ENCODE results near the gene SLC25A19. TPM values are rescaled to one million over a fixed set of nuclear protein-coding genes. Genes with fewer than 3 reads are reported as not detected.

SLC25A19 gene
- 13.1 and 21.4 TPM in 2 replicates for total RNA-seq

DNA sequence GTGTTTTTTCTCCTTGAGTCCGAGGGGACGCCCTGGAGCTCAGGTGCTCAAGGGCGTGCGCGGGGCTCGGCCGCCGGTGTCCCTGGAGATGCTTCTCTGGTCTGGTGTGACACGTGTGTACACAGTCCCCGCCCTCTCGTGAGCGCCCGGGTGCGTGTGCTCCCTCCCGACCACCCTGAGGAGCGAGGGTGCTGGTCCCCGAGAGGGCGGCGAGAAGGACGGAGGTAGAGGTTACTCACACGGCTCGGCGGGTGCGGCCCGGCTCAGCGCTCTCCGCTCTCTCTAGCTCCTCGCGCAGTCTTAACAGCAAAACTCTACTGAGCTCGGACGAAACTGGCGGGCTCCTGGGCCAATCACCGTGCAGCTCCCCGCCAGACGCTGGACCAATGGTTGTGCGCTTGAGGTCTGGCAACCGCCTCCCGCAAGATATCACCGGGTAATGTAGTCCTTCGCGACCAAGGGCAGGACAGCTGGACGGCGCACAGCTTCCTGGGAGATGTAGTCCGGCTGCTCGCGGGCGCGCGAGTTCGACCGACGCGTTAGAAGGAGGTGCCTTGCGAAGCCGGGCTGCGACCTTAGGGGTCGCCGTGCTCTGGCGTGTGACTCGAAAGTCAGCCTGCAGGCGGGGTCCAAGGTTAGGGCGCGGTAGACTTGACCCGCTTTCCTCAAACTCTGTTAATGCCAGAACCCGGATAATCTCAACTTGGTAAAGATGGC is at the start of gene SLC25A19:
Gene SLC25A19 (minus strand): TSS at position 319 of the 717 bp plus-strand sequence. CDS start 2,669 bp downstream, outside the sequence.
- DNase-seq (ENCODE audit: low read depth, low spot score): peak; percentile 96

DNA sequence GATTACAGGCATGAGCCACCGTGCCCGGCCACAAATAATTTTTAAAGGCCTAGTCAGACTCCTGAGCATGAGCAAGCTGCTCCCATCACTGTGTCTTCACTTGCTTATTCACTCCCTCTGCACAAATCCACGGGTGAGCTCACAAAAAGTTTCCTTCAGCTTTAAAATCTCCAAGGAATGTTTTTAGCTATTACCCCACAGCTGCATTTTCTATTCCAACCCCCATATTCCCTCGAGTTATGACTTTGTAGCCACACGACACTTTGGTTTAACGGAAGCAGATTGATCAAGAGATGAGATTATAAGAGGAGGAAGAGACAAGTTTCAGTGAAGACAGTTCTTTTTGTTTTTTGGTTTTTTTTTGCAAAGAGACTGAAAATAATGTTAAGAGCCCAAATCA is 49.1 kb upstream of the SLC25A19 start:
- no peak for DNase-seq (ENCODE audit: low read depth, low spot score)

DNA sequence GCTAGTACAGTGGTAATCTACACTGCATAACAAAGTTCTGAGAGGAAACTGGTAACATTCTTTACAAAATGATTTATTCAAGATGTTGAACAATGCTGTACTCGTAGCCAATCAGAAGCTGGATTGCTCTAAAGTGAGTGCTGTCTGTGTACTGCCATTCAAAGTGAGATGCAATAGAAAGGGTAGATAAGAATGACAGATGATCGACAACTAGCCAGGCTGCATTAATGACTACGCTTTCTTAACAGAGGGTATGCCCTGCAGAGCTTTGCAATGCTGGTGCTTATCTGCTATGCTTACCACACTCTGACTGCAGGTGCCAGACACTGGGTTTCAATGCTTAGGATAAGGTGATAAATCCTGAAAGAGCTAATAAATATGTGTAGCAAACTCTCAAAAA is 46.1 kb upstream of the SLC25A19 start:
- no peak for DNase-seq (ENCODE audit: low read depth, low spot score)

DNA sequence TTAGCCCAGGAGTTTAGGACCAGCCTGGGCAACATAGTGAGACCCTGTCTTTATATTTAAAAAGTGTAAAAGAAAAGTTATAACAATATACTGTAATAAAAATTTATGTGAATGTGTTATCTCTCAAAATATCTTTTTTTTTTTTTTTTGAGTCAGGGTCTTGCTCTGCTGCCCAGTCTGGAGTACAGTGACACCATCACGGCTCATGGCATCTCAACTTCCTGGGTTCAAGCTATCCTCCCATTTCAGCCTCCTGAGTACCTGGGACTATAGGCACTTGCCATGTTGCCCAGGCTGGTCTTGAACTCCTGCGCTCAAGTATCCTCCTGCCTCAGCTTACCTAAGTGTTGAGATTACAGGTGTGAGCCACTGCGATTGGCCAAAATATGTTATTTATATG is 45.5 kb upstream of the SLC25A19 start:
- no peak for DNase-seq (ENCODE audit: low read depth, low spot score)

DNA sequence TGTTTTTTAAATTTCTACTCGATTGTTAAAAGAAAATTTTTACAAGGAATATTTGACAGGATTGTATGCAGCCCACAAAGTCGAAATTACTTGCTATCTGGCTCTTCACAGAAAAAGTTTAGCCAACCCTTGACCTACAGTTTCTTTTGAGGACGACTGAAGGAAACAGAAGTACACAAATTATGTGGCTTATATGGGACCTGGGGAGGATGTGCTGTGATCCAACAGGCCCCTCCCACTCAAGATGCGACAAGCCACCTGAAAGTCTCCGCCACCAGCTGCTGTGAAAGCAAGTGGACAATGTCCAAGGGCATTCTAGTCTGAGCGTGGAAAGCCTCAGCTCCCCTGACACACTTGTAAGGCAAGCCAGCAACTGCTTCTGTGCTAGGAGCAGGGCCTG is 42.4 kb upstream of the SLC25A19 start:
- no peak for DNase-seq (ENCODE audit: low read depth, low spot score)

DNA sequence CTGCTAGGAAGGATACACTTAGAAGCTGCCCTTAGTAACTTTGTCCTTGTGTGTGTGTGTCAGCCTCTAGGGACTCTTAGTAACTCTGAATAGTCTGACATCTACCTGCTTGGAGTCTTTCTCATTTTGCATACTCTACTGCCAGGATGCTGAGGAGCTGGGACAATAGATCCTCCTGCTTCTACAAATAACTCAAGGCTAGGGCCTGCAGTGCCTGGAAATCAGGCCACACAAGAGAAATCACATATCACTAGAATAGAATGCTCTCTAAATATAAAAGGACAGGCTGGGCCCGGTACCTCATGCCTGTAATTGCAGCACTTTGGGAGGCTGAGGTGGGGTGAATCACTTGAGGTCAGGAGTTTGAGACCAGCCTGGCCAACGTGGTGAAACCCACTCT is 38.5 kb upstream of the SLC25A19 start:
- DNase-seq (ENCODE audit: low read depth, low spot score): no peak

DNA sequence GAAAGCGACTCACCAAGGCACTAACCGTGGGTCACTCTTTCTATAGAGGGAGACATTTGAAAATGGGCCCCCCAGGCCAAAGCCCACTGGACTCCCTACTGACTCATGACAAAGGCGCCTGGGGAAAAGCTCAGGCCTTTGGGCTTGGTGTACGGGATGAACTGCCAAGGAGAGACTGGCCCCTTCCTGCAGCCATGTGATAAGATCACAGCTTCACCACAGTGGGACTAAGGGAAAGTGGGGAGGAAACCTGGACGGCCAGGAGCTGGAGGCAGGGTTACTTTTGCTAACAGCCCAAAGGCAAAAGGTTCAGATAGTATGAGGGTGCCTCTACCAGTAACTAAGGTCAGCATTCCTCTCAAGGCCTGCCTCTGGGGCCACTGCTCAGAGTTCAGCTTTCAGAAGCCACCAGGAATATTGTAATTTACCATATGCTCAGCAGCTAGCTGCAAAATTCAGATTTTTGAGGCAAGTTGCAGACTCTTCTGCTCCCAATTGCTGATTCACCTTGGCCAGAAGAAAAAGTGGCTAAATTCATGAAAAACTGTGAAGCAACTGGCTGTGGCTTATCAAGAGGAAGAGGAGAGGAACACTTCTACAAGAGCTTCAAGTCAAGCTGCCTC is 37.1 kb upstream of the SLC25A19 start:
- peak; percentile 49 for DNase-seq (ENCODE audit: low read depth, low spot score)

DNA sequence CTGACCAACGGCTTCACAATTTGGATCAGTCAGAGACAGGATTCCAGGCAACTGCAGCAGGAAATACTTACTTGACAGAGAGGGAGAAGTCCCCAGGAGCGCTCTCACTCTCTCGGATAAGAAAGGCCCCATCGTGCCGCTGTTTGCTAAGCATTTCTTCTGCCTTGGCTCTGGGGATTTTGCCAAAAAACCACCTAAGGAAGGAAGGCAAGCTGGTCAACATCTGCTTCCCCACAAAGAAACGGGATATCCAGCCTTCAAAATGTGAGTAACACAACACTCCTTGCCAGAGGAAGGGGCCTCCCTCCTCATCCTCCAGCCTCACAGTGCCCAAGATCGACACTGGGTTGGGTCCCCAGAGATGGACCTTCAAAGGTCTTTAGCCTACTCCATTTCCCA is 36.6 kb upstream of the SLC25A19 start:
- peak; percentile 88 for DNase-seq (ENCODE audit: low read depth, low spot score)

DNA sequence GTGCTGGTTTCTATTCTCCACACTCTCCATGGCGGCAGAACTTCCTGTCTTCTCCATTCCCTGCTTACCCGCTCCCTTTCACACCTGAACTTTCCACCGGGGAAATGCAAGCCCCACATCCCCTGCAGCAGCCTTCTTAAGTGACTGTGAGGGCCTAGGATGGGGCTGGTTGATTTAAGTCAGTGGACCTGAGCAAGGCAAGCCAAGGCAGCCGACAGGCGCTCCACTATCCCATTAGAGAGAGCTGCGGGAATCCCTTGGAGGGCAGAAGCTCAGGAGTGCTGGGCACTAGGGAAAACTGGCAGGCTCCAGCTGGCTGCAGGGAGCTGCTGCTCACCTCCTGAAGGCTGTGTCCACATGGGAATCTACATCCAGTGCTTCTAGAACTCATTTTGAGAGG is 36.1 kb upstream of the SLC25A19 start:
- DNase-seq (ENCODE audit: low read depth, low spot score): no peak

DNA sequence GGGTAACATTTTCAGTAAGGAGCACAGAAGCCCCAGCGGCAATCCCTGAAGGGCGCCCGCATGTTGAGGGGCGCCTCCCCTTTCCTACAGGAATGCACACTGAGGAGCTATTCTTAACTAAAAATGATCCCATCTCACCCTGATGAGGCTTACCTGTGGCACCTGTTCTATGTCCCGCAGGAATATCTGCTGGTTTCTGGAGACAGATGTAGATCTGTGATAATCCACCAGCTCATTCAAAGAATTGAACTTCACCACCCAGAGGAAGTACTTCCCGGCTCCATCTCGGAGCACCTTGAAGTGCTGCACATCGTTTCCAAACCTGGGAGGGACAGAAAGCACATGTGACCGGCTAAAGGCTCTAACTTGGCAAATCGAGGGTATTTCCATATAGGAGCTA is 32.3 kb upstream of the SLC25A19 start:
- no peak for DNase-seq (ENCODE audit: low read depth, low spot score)

DNA sequence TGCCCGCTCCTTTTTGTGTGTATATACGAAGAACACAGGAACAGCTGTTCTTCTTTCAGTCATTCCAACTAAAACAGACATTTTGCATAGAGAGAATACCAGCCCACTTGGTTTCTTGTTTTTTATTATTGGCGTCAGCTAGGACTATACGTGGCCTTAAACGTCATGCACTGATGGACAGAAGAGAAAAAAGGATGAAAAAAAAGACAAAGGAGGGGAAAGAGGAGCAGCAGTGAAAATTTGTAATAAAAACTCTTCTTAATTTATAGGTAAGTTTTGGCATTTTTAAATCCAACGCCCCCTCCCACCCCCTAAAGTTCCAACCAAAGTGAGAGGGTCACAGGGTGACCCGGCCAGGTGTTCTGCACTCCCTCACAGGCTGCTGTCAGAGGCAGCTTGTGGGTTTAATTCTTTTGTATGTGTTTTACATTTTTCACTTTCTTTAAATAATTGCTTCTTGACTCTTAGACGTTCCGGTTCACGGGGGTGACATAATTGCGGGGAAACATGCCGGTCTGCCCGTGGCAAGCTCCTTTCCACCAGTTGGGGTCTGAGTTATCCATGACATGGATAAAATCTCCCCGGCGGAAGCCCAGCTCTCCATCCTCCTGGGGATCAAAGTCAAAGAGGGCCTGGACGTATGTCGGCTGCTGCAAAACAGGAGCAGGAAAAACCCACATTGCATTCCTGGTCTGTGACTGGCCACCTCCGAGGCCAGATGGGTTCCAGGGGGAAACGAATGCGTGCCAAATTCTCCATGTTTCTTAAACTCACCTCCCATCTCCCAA is 30.9 kb upstream of the SLC25A19 start:
- no peak for DNase-seq (ENCODE audit: low read depth, low spot score)

DNA sequence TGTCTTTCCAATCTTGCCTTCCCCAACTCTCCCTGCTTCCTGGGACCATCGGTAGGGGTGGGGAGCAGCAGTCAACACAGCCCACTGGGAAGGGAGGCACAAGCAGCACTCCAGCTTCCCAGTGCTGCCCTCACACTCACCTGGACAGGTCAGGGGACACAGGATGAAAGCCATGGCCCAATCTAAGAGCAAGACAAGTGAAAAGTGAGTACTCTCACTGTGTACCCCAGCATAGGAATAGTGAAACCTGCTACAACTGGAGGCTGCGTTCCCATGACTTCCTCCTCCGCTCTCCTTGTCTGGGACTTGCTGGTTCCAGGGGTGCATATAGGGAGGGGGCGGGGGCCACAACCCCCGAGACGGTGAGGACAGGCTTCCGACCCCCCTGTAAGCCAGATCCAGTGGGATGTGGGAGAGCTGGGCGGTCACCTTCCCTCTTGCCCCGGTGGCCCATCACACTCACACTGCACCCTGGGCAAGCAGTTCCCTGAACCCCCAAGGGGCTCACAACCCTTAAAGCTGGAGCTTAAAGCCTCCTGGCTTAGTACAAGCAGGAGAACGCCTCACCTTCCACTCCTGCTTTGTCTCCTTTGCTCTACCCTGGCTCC is 29.5 kb upstream of the SLC25A19 start:
- DNase-seq (ENCODE audit: low read depth, low spot score): no peak

DNA sequence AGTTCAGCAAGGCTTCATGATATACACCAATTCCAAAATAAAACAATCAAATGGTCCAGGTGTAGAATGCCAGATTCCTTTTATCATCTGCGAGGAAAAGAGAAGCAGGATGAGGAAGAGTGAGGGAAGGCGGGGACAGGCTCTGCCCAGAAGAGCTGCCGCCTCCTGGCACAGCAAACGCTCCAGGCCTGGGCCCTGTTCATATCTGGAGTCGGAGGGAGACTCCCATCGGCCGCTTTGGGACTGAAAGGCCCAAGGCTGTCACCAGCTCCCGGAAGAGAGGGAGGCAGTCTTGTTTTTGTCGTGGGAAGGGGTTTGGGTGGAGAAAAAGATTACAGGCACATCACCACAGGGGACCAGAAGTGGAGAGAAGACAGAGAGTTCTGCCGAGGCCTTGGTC is 29.0 kb upstream of the SLC25A19 start:
- no peak for DNase-seq (ENCODE audit: low read depth, low spot score)

DNA sequence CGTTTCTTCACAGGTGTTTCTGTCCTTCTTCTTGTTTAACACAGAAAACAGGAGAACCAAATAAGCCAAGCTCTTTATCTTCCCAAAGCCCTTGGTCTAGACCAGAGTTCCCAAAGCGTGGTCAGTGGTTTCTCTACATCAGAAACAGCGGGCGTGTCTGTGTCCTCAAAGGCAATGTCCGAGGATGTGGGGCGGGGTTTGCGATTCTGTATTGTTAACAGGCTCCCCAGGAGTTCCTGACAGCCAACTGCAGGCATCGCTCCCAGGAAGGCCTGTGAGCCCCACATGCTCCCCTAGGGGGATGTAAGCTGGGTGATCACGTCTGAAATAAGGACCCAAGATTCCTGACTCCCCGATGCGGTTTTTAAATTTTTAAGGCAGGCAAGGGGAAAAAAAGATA is 28.4 kb upstream of the SLC25A19 start:
- no peak for DNase-seq (ENCODE audit: low read depth, low spot score)

DNA sequence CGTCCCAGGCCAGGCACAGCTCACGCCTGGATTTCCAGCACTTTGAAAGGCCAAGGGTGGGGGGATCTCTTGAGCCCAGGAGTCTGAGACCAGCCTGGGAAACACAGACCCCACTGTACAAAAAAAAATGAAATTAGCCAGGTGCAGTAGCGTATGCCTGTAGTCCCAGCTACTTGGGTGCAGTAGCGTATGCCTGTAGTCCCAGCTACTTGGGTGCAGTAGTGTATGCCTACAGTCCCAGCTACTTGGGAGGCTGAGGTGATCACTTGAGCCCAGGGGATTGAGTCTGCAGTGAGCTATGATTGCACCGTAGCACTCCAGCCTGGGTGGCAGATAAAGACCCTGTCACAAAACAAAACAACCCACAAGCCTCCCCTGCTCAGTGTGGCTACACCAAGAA is 27.0 kb upstream of the SLC25A19 start:
- no peak for DNase-seq (ENCODE audit: low read depth, low spot score)

DNA sequence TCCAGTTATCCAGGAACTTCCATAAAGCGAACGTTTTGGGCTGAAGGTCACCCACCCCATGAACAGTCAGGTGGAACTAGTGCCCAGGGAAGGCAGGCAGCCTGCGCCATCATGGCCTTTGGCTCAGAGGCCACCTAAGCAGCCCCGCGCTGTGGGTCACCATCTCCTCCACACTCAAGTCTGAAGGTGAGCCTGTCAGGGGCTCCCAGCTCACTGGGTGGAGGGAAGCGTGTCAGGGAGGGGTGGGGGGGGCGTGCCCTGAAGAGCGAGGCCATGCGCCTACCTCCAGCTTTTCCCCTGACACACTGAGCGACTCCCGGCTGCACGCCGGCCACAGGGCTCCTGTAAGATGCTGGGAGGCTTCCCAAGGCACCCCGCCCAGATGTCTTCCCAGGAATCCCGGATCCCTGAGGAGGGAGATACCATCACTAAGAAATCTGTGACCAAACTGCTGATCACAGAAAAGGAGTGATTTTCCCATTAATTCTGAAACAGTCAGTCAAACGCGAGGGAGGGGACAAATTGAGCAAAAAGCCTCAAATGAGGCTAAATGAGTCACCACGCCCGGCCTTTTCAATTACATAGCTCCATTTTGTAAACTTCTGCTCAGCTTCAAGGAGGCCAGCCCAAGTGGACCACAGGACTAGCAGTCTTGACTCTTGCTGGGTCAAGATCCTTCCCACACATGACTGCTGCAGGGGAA is 26.5 kb upstream of the SLC25A19 start:
- DNase-seq (ENCODE audit: low read depth, low spot score): no peak

DNA sequence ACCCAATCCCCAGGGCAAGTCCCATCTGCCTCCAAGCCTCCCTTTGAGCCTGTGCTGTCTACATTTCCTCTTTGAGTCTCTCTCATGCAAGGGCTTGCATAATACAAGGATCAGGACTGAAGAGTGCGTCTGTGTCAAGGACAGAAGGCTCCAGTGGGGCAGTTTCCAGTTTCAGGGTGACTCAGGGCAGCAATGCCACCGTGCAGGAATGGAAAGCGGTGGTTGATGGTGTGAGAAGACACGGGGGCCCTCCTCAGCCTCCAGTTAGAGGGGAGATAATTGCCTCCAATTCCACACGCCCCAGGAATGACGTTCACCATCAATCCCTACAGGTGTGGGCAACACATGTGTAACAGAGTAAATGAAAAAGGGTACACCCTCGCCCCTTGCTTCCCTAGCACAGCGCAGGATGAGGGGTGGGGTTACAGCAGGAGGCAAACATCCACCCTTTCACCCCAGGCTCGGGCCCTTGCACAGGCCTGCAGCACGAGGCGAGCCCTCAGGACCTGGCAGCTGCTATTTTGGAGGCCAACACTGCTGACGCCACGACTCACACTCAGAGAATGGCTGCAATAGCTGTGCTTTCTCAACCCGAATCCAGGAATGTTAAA is 24.8 kb upstream of the SLC25A19 start:
- DNase-seq (ENCODE audit: low read depth, low spot score): no peak

DNA sequence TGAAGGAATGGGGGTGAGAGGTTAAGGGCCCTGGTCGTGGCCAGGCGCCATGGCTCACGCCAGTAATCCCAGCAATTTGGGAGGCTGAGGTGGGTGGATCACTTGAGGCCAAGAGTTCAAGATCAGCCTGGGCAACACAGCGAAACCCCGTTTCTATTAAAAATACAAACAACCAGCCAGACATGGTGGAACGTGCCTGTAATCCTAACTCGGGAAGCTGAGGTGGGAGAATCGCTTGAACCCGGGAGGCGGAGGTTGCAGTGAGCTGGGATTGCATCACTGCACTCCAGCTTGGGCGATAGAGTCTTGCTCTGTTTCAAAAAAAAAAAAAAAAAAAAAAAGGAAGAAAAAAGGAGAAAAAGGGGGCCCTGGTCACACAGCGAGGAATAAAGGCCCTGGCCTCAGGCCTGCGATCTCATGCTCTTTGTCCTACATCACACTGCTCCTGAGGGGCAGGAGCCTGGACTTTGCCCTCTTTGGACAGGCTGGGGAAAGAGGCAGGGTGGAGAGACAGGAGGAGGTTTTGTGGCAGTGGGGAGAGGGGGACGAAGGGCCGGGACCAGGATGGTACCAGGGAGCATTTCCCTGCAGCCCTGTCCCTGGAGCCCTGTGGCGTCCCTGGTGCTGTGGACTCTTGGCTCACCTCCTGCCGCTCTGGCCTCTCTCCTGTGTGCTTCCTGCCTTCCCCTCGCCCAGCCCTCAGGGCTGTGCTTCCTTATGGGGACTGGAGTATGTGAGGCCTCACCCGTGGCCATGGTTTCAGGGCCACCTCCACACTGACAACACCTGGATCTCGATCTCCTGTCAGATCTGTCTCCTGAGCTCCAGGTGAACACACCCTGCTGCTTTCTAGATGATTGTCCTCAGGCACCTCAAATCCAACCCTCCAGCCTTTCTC is 19.7 kb upstream of the SLC25A19 start:
- DNase-seq (ENCODE audit: low read depth, low spot score): no peak

DNA sequence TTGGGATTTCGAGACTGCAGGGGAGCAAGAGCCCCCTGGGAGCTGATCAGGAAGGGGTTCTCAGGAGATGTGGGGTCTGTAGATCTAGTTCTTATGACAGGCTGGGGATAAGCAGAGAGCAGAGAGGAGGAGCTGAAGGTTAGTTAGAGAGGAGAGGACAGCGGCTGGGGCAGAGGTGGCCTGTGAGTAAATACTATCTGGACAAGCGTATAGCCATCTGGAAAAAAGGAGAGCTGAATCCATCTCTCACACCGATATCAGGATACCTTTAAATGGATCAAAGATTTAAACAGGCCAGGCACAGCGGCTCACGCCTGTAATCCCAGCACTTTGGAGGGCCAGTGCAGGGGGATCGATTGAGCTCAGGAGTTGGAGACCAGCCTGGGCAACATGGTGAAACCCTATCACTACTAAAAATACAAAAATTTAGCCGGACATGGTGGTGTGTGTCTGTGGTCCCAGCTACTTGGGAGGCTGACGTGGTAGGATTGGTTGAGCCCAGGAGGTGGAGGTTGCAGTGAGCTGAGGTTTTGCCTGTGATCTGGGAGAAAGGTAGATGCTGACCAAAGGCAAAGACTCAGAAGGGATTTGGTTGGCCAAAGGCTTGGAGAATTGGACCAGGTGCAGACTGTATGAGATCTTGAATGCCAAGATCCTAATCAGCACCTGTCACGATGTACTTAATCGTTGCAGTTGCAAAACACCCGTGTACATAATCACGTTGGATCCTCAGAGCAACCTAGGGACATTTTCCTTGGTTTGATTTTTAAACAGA is 18.9 kb upstream of the SLC25A19 start:
- DNase-seq (ENCODE audit: low read depth, low spot score): no peak
